GM12878 (cell line): ENCODE results near the gene CA10. TPM values are rescaled to one million over a fixed set of nuclear protein-coding genes. Genes with fewer than 3 reads are reported as not detected.

Source experiments
- ATAC-seq: fragments of 200-7000 bp; cut with Tn5 transposase; 3 replicates; pipeline ENCODE4 v1.9.1; 2020; ENCODE audit warnings: mild to moderate bottlenecking, moderate library complexity
- BruUV-seq: library from RNA; stranded (reverse); fragments of 400-500 nt; replicated peaks from 2 replicates; lab custom pipeline; 2021; lab: Mats Ljungman, UMichigan
- CTCF ChIA-PET: fragments of 300-600 bp; sonication (Branson Sonifier 250); formaldehyde crosslinking; extraction: SDS; loops from one replicate; lab custom pipeline; 2021; ENCODE audit warnings: inconsistent platforms; lab: Yijun Ruan, JAX
- POLR2A ChIA-PET: fragments of 350-600 bp; formaldehyde crosslinking; extraction: SDS; loops from one replicate; lab custom pipeline; 2021; ENCODE audit warnings: inconsistent platforms; lab: Charles Lee
- RAD21 ChIA-PET: fragments of 300-600 bp; sonication (Branson Sonifier 250); formaldehyde crosslinking; loops from one replicate; lab custom pipeline; 2023; ENCODE audit warnings: antibody characterized with exemption; ENCODE audit not compliant: unreplicated experiment; lab: Charles Lee
- SMC1A ChIA-PET: fragments of 300-600 bp; sonication (Branson Sonifier 250); formaldehyde crosslinking; loops from one replicate; lab custom pipeline; 2023; ENCODE audit not compliant: unreplicated experiment, uncharacterized antibody; lab: Charles Lee
- DNase-seq: peaks from one replicate; pipeline ENCODE4 v3.0.0-alpha.2; 2011; ENCODE audit warnings: low read depth, low spot score
- FAIRE-seq: peaks from 3 replicates; lab custom pipeline; 2011; peaks lifted over from hg19 to GRCh38; lab: Jason Lieb, UNC
- H2AFZ ChIP-seq: 2 replicates; pipeline ENCODE4 v1.6.0; 2011; ENCODE audit warnings: low read depth, low read length, control low read depth; ENCODE audit not compliant: control insufficient read depth
- H3K27ac ChIP-seq: 2 replicates; pipeline ENCODE4 v1.5.1; 2011; ENCODE audit warnings: control low read depth; ENCODE audit not compliant: control insufficient read depth, insufficient read depth
- H3K27me3 ChIP-seq, 2 experiments: replicated peaks in 1 of 2; 2 replicates each; pipeline versions ENCODE4 v1.6.0 to v1.6.1; 2011; ENCODE audit warnings: low read length in 1 of 2; ENCODE audit not compliant: control insufficient read depth in 2 of 2, insufficient read depth in 2 of 2
- H3K36me3 ChIP-seq, 2 experiments: 2 replicates each; pipeline ENCODE4 v1.5.1; 2011; ENCODE audit warnings: low read length in 1 of 2; ENCODE audit not compliant: control insufficient read depth in 2 of 2, insufficient read depth in 2 of 2
- H3K4me1 ChIP-seq: 2 replicates; pipeline ENCODE4 v1.6.1; 2011; ENCODE audit warnings: mild to moderate bottlenecking, low read length, moderate library complexity, mixed read lengths; ENCODE audit not compliant: control insufficient read depth, insufficient read depth
- H3K4me2 ChIP-seq: 2 replicates; pipeline ENCODE4 v1.6.0; 2011; ENCODE audit warnings: control low read depth; ENCODE audit not compliant: control insufficient read depth, insufficient read depth
- H3K4me3 ChIP-seq: fragments of 200-600 bp; sonication (generic); 2 replicates; pipeline ENCODE4 v1.5.1; 2016
- H3K79me2 ChIP-seq: 2 replicates; pipeline ENCODE4 v1.6.0; 2011; ENCODE audit warnings: low read length; ENCODE audit not compliant: control insufficient read depth, insufficient read depth
- H3K9ac ChIP-seq: 2 replicates; pipeline ENCODE4 v1.8.0; 2011; ENCODE audit warnings: low read length, control low read depth, mixed read lengths; ENCODE audit not compliant: control insufficient read depth, insufficient read depth
- H3K9me3 ChIP-seq: replicated peaks from 3 replicates; pipeline ENCODE4 v1.5.1; 2011; ENCODE audit warnings: mild to moderate bottlenecking, low read length; ENCODE audit not compliant: control insufficient read depth, insufficient read depth
- H4K20me1 ChIP-seq: 2 replicates; pipeline ENCODE4 v1.6.0; 2011; ENCODE audit not compliant: control insufficient read depth, insufficient read depth
- ATF7 ChIP-seq: fragments of 450-650 bp; IDR thresholded peaks from 2 replicates; pipeline ENCODE4 v1.6.1; 2016; ENCODE audit warnings: low read depth, mild to moderate bottlenecking
- BMI1 ChIP-seq: fragments of 450-650 bp; IDR thresholded peaks from 2 replicates; pipeline ENCODE4 v1.6.1; 2016; ENCODE audit warnings: mild to moderate bottlenecking, moderate library complexity, borderline replicate concordance
- CBX3 ChIP-seq: fragments of 200-600 bp; sonication (generic); IDR thresholded peaks from 2 replicates; pipeline ENCODE4 v1.6.1; 2016; ENCODE audit warnings: low read depth, borderline replicate concordance
- FOXK2 ChIP-seq: fragments of 450-650 bp; IDR thresholded peaks from 2 replicates; pipeline ENCODE4 v1.6.1; 2017; ENCODE audit warnings: mild to moderate bottlenecking, moderate library complexity
- GABPA ChIP-seq: IDR thresholded peaks from 2 replicates; pipeline ENCODE4 v1.6.1; 2014; ENCODE audit warnings: antibody characterized with exemption, low read depth, mild to moderate bottlenecking, inconsistent platforms
- HDGF ChIP-seq: fragments of 450-650 bp; IDR thresholded peaks from 2 replicates; pipeline ENCODE4 v1.6.1; 2016; ENCODE audit warnings: antibody characterized with exemption
- IKZF1 ChIP-seq: fragments of 450-650 bp; conservative IDR thresholded peaks from 2 replicates; pipeline ENCODE4 v1.6.1; 2017; ENCODE audit warnings: antibody characterized with exemption, mild to moderate bottlenecking
- IRF4 ChIP-seq: IDR thresholded peaks from 2 replicates; pipeline ENCODE4 v1.6.1; 2011; ENCODE audit warnings: low read depth, low read length
- KDM1A ChIP-seq: fragments of 200-600 bp; sonication (generic); IDR thresholded peaks from 2 replicates; pipeline ENCODE4 v1.6.1; 2016; ENCODE audit warnings: borderline replicate concordance
- NR2F1 ChIP-seq: fragments of 450-650 bp; conservative IDR thresholded peaks from 2 replicates; pipeline ENCODE4 v1.6.1; 2017; ENCODE audit warnings: mild to moderate bottlenecking
- POLR2AphosphoS2 ChIP-seq: IDR thresholded peaks from 2 replicates; pipeline ENCODE4 v1.6.1; 2011; ENCODE audit warnings: low read depth, mild to moderate bottlenecking, low read length, improper control_type of control experiment, moderate library complexity
- RB1 ChIP-seq: fragments of 450-650 bp; formaldehyde crosslinking; IDR thresholded peaks from 2 replicates; pipeline ENCODE4 v1.6.1; 2017; ENCODE audit warnings: mild to moderate bottlenecking, borderline replicate concordance
- RELA ChIP-seq: fragments of 450-650 bp; IDR thresholded peaks from 2 replicates; pipeline ENCODE4 v1.8.0; 2014; ENCODE audit warnings: borderline replicate concordance; ENCODE audit not compliant: partially characterized antibody
- SIN3A ChIP-seq: IDR thresholded peaks from 2 replicates; pipeline ENCODE4 v1.6.1; 2012; ENCODE audit warnings: low read depth, low read length, improper control_type of control experiment
- SP1 ChIP-seq: IDR thresholded peaks from one replicate; pipeline ENCODE4 v1.6.1; 2011; ENCODE audit warnings: low read depth, low read length
- SUPT20H ChIP-seq: IDR thresholded peaks from 2 replicates; pipeline ENCODE4 v1.6.1; 2011; ENCODE audit warnings: low read depth, mild to moderate bottlenecking, low read length, moderate library complexity, borderline replicate concordance; ENCODE audit not compliant: control insufficient read depth
- ZNF207 ChIP-seq: fragments of 450-650 bp; IDR thresholded peaks from 2 replicates; pipeline ENCODE4 v1.6.1; 2014; ENCODE audit warnings: antibody characterized with exemption, mild to moderate bottlenecking, borderline replicate concordance
- whole genome bisulfite sequencing: methylation state at CpG from one replicate; pipeline ENCODE4 v1.1.6; 2016; ENCODE audit warnings: low lambda C conversion rate; ENCODE audit not compliant: insufficient replicate concordance, insufficient coverage; ENCODE audit errors: missing lambda C conversion rate; 5-methylcytosine and 5-hydroxymethylcytosine counted together
- in situ Hi-C: fragments of 300-500 bp; cut with MboI; formaldehyde crosslinking; loops from 9 replicates; pipeline ENCODE4 v1.14.3; 2018; ENCODE audit warnings: mixed read lengths
- intact Hi-C: fragments of 100-400 bp; cut with micrococcal nuclease; formaldehyde crosslinking; loops from one replicate; pipeline ENCODE4 v1.14.2; 2022; ENCODE audit not compliant: unreplicated experiment
- polyA plus RNA-seq, 11 experiments: library from polyadenylated mRNA; depleted of rRNA in 4 of 11; unstranded in 6 of 11; stranded (reverse) in 5 of 11; fragments of >200 nt; fragmentation: Nextera tagmentation in 4 of 11; fragmentation: Illumina TruSeq in 1 of 11; extraction: Ambion mirVana in 4 of 11; extraction: Trizol in 1 of 11; gene quantifications; 1 replicate in 1 of 11; 2 replicates in 10 of 11; pipeline versions ENCODE4 v1.2.1 to v1.2.3, GENCODE V29; 2011 to 2016; ENCODE audit warnings: inconsistent platforms in 2 of 11, missing spikeins in 2 of 11, low read depth in 1 of 11
- total RNA-seq, 4 experiments: library from RNA; depleted of rRNA in 3 of 4; stranded (reverse); fragments of >200 nt in 3 of 4; fragmentation: Illumina TruSeq in 1 of 4; extraction: Trizol in 1 of 4; gene quantifications; 2 replicates each; pipeline versions ENCODE4 v1.2.1 to v1.2.3, GENCODE V29; 2013 to 2021
- TF ChIP-seq, protein P1 (sequence below): fragments of 450-650 bp; IDR thresholded peaks from 2 replicates; pipeline ENCODE4 v1.6.1; 2014; ENCODE audit warnings: mild to moderate bottlenecking

Gene CA10
- total and polyA plus RNA-seq, 10 of the 15 experiments (the other 5 are each of a cell fraction or from before 2014, with no cell fraction given), result not detected

DNA sequence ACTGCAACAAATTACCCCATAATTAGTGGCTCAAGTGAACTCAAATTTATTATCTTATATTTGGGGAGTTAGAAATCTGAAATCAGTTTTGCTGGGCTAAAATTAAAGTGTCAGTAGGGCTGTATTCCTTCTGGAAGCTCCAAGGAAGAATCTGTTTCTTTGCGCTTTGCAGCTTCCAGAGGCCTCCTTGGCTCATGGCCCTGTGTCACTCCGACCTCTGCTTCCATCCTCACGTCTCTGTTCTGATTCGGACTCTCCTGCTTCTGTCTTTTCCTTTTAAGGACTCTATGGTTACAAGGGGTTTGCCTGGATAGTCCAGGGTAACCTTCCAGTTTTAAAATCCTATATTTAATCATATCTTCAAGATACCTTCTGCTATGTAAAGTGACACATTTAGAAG, 232.1 kb downstream of the CA10 start:
- Histone ChIP-seq H4K20me1 (no peaks in the 10 kb centered on the region), H2AFZ (no peak overlapping the region), H3K9me3 (no peaks in the 10 kb centered on the region), H3K4me3 (no peak overlapping the region), H3K79me2 (no peaks in the 10 kb centered on the region), H3K9ac (no peak overlapping the region), H3K27ac (no peak overlapping the region), H3K4me2 (no peak overlapping the region), H3K4me1 (no peaks in the 10 kb centered on the region), H3K36me3 (no peaks in the 10 kb centered on the region), H3K27me3 (no peaks in the 10 kb centered on the region)
- ATAC-seq (no peak), FAIRE-seq (no peak), DNase-seq (no peak)
- intact Hi-C loops (no loop called here), in situ Hi-C loops (no loop called here)
- SMC1A ChIA-PET, result no interaction called here
- no TSS peak for BruUV-seq
- WGBS, result 9% methylated on average over 4 of the region's 4 CpGs
- TF ChIP-seq HDGF, result no peak
- TF ChIP-seq, protein P1, sequence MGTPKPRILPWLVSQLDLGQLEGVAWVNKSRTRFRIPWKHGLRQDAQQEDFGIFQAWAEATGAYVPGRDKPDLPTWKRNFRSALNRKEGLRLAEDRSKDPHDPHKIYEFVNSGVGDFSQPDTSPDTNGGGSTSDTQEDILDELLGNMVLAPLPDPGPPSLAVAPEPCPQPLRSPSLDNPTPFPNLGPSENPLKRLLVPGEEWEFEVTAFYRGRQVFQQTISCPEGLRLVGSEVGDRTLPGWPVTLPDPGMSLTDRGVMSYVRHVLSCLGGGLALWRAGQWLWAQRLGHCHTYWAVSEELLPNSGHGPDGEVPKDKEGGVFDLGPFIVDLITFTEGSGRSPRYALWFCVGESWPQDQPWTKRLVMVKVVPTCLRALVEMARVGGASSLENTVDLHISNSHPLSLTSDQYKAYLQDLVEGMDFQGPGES, result no peak
- no peak for TF ChIP-seq FOXK2
- TF ChIP-seq ZNF207, result no peak
- TF ChIP-seq SUPT20H, result no peak
- TF ChIP-seq CBX3, result no peak
- no peak for TF ChIP-seq IRF4
- TF ChIP-seq RB1, result no peak
- TF ChIP-seq ATF7, result no peak
- no peak for TF ChIP-seq KDM1A
- no peak for TF ChIP-seq GABPA
- TF ChIP-seq SIN3A, result no peak
- TF ChIP-seq SP1, result no peak
- TF ChIP-seq RELA, result no peak
- TF ChIP-seq BMI1, result no peak
- no peak for TF ChIP-seq NR2F1
- TF ChIP-seq IKZF1, result no peak
- TF ChIP-seq POLR2AphosphoS2, result no peak
- POLR2A ChIA-PET, result no interaction called here
- CTCF ChIA-PET, result no interaction called here
- RAD21 ChIA-PET, result no interaction called here
